ENCODE data around the gene LRMDA.

The LRMDA gene

GRCh38 chr10:75709245-75709644, 277.8 kb downstream of the LRMDA start:
- DNase-seq (ENCODE audit: low read depth in 2 of 2), result no peak

GRCh38 chr10:75709811-75710210, 278.4 kb downstream of the LRMDA start:
- DNase-seq (ENCODE audit: low read depth in 2 of 2), result no peak

GRCh38 chr10:75712242-75712880, 280.9 kb downstream of the LRMDA start:
- no peak for DNase-seq (ENCODE audit: low read depth in 2 of 2)

- no peak for DNase-seq (ENCODE audit: low read depth in 2 of 2)
Measured at GRCh38 chr10:75716506-75716905, 285.1 kb downstream of the LRMDA start.

GRCh38 chr10:75717126-75717916, 285.9 kb downstream of the LRMDA start:
- no peak for DNase-seq (ENCODE audit: low read depth in 2 of 2)

GRCh38 chr10:75718991-75719390, 287.6 kb downstream of the LRMDA start:
- no peak for DNase-seq (ENCODE audit: low read depth in 2 of 2)

GRCh38 chr10:75720157-75720556, 288.7 kb downstream of the LRMDA start:
- DNase-seq (ENCODE audit: low read depth in 2 of 2), result no peak

- no peak for DNase-seq (ENCODE audit: low read depth in 2 of 2)
Measured at GRCh38 chr10:75722020-75722419, 290.6 kb downstream of the LRMDA start.

- no peak for DNase-seq (ENCODE audit: low read depth in 2 of 2)
Measured at GRCh38 chr10:75722609-75723008, 291.2 kb downstream of the LRMDA start.

GRCh38 chr10:75723319-75723980, 292.0 kb downstream of the LRMDA start:
- DNase-seq (ENCODE audit: low read depth in 2 of 2), result no peak

GRCh38 chr10:75724047-75724446, 292.6 kb downstream of the LRMDA start:
- DNase-seq (ENCODE audit: low read depth in 2 of 2), result no peak

- no peak for DNase-seq (ENCODE audit: low read depth in 2 of 2)
Measured at GRCh38 chr10:75726522-75727483, 295.4 kb downstream of the LRMDA start.

- no peak for DNase-seq (ENCODE audit: low read depth in 2 of 2)
Measured at GRCh38 chr10:75730847-75731246, 299.4 kb downstream of the LRMDA start.

- no peak for DNase-seq (ENCODE audit: low read depth in 2 of 2)
Measured at GRCh38 chr10:75733135-75733890, 301.9 kb downstream of the LRMDA start.

- no peak for DNase-seq (ENCODE audit: low read depth in 2 of 2)
Measured at GRCh38 chr10:75736151-75736640, 304.8 kb downstream of the LRMDA start.

GRCh38 chr10:75736889-75737579, 305.6 kb downstream of the LRMDA start:
- no peak for DNase-seq (ENCODE audit: low read depth in 2 of 2)

- no peak for DNase-seq (ENCODE audit: low read depth in 2 of 2)
Measured at GRCh38 chr10:75737580-75737949, 306.1 kb downstream of the LRMDA start.

GRCh38 chr10:75738924-75739323, 307.5 kb downstream of the LRMDA start:
- DNase-seq (ENCODE audit: low read depth in 2 of 2), result no peak

GRCh38 chr10:75739414-75740143, 308.2 kb downstream of the LRMDA start:
- DNase-seq (ENCODE audit: low read depth in 2 of 2), result no peak

GRCh38 chr10:75740541-75740940, 309.1 kb downstream of the LRMDA start:
- no peak for DNase-seq (ENCODE audit: low read depth in 2 of 2)
